Effector memory CD8-positive, alpha-beta T cell (primary cell): ENCODE results near the gene AHDC1.
"Not testable (repeated sequence)": the region's sequence is repeated elsewhere in the genome, so short reads cannot be mapped to it uniquely, and the experiment has no call there.

Experiments
- ATAC-seq: fragments of 150-1000 bp; cut with Tn5 transposase; replicated peaks from 2 replicates; pipeline ENCODE4 v1.10.0; 2021; ENCODE audit warnings: mild to moderate bottlenecking, moderate library complexity
- DNase-seq, 3 experiments: peaks; one replicate each; pipeline ENCODE4 v3.0.0; 2021
- H3K27ac Mint-ChIP-seq, 2 donors: one replicate each; pipeline ENCODE4 v1.8.0; 2022; ENCODE audit warnings: mild to moderate bottlenecking in 2 of 2, mixed read lengths in 2 of 2, moderate library complexity in 2 of 2
- H3K27me3 Mint-ChIP-seq, 2 donors: one replicate each; pipeline ENCODE4 v1.8.0; 2022; ENCODE audit warnings: mixed read lengths in 2 of 2
- H3K36me3 Mint-ChIP-seq: one replicate; pipeline ENCODE4 v1.8.0; 2022; ENCODE audit warnings: mild to moderate bottlenecking, moderate library complexity, mixed read lengths; ENCODE audit not compliant: insufficient read depth
- H3K4me1 Mint-ChIP-seq, 2 donors: one replicate each; pipeline ENCODE4 v1.8.0; 2022; ENCODE audit warnings: low read depth in 2 of 2, mixed read lengths in 2 of 2
- H3K4me3 Mint-ChIP-seq, 2 donors: one replicate each; pipeline ENCODE4 v1.8.0; 2022; ENCODE audit warnings: mild to moderate bottlenecking in 2 of 2, mixed read lengths in 2 of 2, moderate library complexity in 2 of 2
- H3K9me3 Mint-ChIP-seq, 2 donors: one replicate each; pipeline ENCODE4 v1.8.0; 2022; ENCODE audit warnings: mixed read lengths in 2 of 2

AHDC1 gene

GRCh38 chr1:27626031-27626935, 22.3 kb upstream of the AHDC1 start:
- ATAC-seq, result peak; percentile 51

GRCh38 chr1:27624467-27625178, 20.7 kb upstream of the AHDC1 start:
- Mint-ChIP-seq H3K36me3 (peaks cover 24% of the 10 kb centered on the region), H3K4me3 (no peak overlapping the region), H3K9me3 (no peaks in the 10 kb centered on the region), H3K27me3 (no peaks in the 10 kb centered on the region), H3K27ac (no peak overlapping the region), H3K4me1 (peaks cover 35 to 42% of the 10 kb centered on the region in 2 donors)
- no peak for DNase-seq
- ATAC-seq, result no peak

More at GRCh38 chr1:27626031-27626935, 22.3 kb upstream of the AHDC1 start:
- H3K9me3 Mint-ChIP-seq, result no peaks in the 10 kb centered on the region
- H3K27me3 Mint-ChIP-seq, result no peaks in the 10 kb centered on the region
- H3K4me3 Mint-ChIP-seq, result no peak overlapping the region
- no peak for DNase-seq
- H3K27ac Mint-ChIP-seq, result no peak overlapping the region
- H3K36me3 Mint-ChIP-seq, result peaks cover 15% of the 10 kb centered on the region
- H3K4me1 Mint-ChIP-seq, result peaks cover 39 to 43% of the 10 kb centered on the region in 2 donors

GRCh38 chr1:27623327-27624212, 19.6 kb upstream of the AHDC1 start:
- peak; percentile 29 for ATAC-seq
- Mint-ChIP-seq H3K9me3 (no peaks in the 10 kb centered on the region), H3K4me1 (peaks cover 34 to 42% of the 10 kb centered on the region in 2 donors)

GRCh38 chr1:27622828-27623227, 18.9 kb upstream of the AHDC1 start:
- Mint-ChIP-seq H3K4me1 (peaks cover 39 to 45% of the 10 kb centered on the region in 2 donors), H3K27ac (no peak overlapping the region)

More at GRCh38 chr1:27623327-27624212, 19.6 kb upstream of the AHDC1 start:
- Mint-ChIP-seq H3K27me3 (no peaks in the 10 kb centered on the region), H3K27ac (peak overlapping the region in 1 of 2 donors; percentile 29), H3K36me3 (peaks cover 28% of the 10 kb centered on the region), H3K4me3 (no peak overlapping the region)
- no peak for DNase-seq

GRCh38 chr1:27621051-27621920, 17.3 kb upstream of the AHDC1 start:
- H3K4me3 Mint-ChIP-seq, result peak overlapping the region in 1 of 2 donors; percentile 35
- H3K27me3 Mint-ChIP-seq, result no peaks in the 10 kb centered on the region
- H3K36me3 Mint-ChIP-seq, result peaks cover 49% of the 10 kb centered on the region
- peak overlapping the region; percentile 14 to 58 for H3K27ac Mint-ChIP-seq
- peaks cover 46 to 51% of the 10 kb centered on the region in 2 donors for H3K4me1 Mint-ChIP-seq
- no peaks in the 10 kb centered on the region for H3K9me3 Mint-ChIP-seq
- DNase-seq (no peak), ATAC-seq (no peak)

More at GRCh38 chr1:27622828-27623227, 18.9 kb upstream of the AHDC1 start:
- Mint-ChIP-seq H3K36me3 (peaks cover 36% of the 10 kb centered on the region), H3K27me3 (no peaks in the 10 kb centered on the region), H3K9me3 (no peaks in the 10 kb centered on the region), H3K4me3 (no peak overlapping the region)
- no peak for DNase-seq
- no peak for ATAC-seq

- H3K36me3 Mint-ChIP-seq, result peaks cover 63% of the 10 kb centered on the region
- H3K27me3 Mint-ChIP-seq, DNase-seq, H3K9me3 Mint-ChIP-seq, ATAC-seq: not testable (repeated sequence)
- peak overlapping the region; percentile 83 to 98 for H3K27ac Mint-ChIP-seq
- peaks cover 52 to 53% of the 10 kb centered on the region in 2 donors for H3K4me1 Mint-ChIP-seq
- peak overlapping the region; percentile 56 to 59 for H3K4me3 Mint-ChIP-seq
Measured at GRCh38 chr1:27619782-27620438, 16.0 kb upstream of the AHDC1 start.

GRCh38 chr1:27618341-27619082, 14.6 kb upstream of the AHDC1 start:
- H3K27me3 Mint-ChIP-seq, result no peaks in the 10 kb centered on the region
- no peaks in the 10 kb centered on the region for H3K9me3 Mint-ChIP-seq
- ATAC-seq, result peak; percentile 99
- H3K36me3 Mint-ChIP-seq, result peaks cover 70% of the 10 kb centered on the region
- H3K4me3 Mint-ChIP-seq, result peak overlapping the region; percentile 56 to 59
- H3K4me1 Mint-ChIP-seq, result peaks cover 52 to 58% of the 10 kb centered on the region in 2 donors
- DNase-seq, result peak; percentile 56 to 61 (median 59)
- peak overlapping the region; percentile 83 to 98 for H3K27ac Mint-ChIP-seq

GRCh38 chr1:27617420-27617819, 13.5 kb upstream of the AHDC1 start:
- ATAC-seq (no peak), DNase-seq (no peak)
- H3K4me3 Mint-ChIP-seq, result peak overlapping the region; percentile 56 to 59
- H3K9me3 Mint-ChIP-seq, result no peaks in the 10 kb centered on the region
- H3K27me3 Mint-ChIP-seq, result no peaks in the 10 kb centered on the region
- H3K27ac Mint-ChIP-seq, result peak overlapping the region; percentile 83 to 98
- peaks cover 47 to 52% of the 10 kb centered on the region in 2 donors for H3K4me1 Mint-ChIP-seq
- H3K36me3 Mint-ChIP-seq, result peaks cover 68% of the 10 kb centered on the region

GRCh38 chr1:27616441-27616840, 12.5 kb upstream of the AHDC1 start:
- peaks cover 56 to 60% of the 10 kb centered on the region in 2 donors for H3K4me1 Mint-ChIP-seq
- DNase-seq, result no peak
- no peaks in the 10 kb centered on the region for H3K9me3 Mint-ChIP-seq
- ATAC-seq, result no peak
- H3K4me3 Mint-ChIP-seq, result peak overlapping the region; percentile 41 to 59
- H3K27me3 Mint-ChIP-seq, result no peaks in the 10 kb centered on the region
- H3K27ac Mint-ChIP-seq, result peak overlapping the region; percentile 83 to 98
- H3K36me3 Mint-ChIP-seq, result peaks cover 69% of the 10 kb centered on the region

GRCh38 chr1:27615346-27616192, 11.6 kb upstream of the AHDC1 start:
- H3K27me3 Mint-ChIP-seq, result no peaks in the 10 kb centered on the region
- H3K4me1 Mint-ChIP-seq, result peaks cover 52 to 61% of the 10 kb centered on the region in 2 donors
- peak overlapping the region in 1 of 2 donors; percentile 41 for H3K4me3 Mint-ChIP-seq
- peaks cover 64% of the 10 kb centered on the region for H3K36me3 Mint-ChIP-seq
- DNase-seq (no peak), ATAC-seq (no peak)
- peak overlapping the region; percentile 83 to 98 for H3K27ac Mint-ChIP-seq
- H3K9me3 Mint-ChIP-seq, result no peaks in the 10 kb centered on the region
